Measurements from ENCODE around the gene LCMT1.

DNA sequence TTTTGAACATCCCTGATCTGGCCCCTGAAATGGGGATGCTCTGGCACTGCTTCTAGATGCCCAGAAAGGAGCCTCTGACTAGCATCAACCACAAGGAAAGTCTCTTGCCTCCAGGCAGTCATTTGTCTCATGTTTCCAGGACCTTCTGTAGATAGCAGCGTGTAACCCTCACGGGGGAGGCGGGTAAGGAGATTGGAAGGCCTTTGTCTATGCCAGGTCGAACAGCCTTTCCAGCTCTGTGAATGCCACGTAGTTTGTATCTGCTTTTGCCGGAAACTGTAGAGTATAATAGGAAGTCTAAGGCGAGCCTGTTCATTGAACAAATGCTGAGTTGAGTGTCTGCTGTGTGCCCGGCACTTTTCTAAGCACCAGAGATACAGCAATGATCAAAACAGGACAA lies 61.3 kb downstream of the LCMT1 start:
- TF ChIP-seq EZH2 (IDR thresholded peaks at IDR 0.05; ENCODE audit: insufficient read depth, poor library complexity, severe bottlenecking), result no peak
- TF ChIP-seq EZH2phosphoT487 (IDR thresholded peaks at IDR 0.05; ENCODE audit: insufficient read depth, low read depth), result no peak

Data from GM23248 (cell line).